CD4-positive, CD25-positive, alpha-beta regulatory T cell (primary cell): Measurements from ENCODE around the gene KLHL15. TPM values are rescaled to one million over a fixed set of nuclear protein-coding genes. Genes with fewer than 3 reads are reported as not detected.
"Not testable (repeated sequence)": the region's sequence is repeated elsewhere in the genome, so short reads cannot be mapped to it uniquely, and the experiment has no call there.

Source experiments
- ATAC-seq, 2 donors: fragments of 150-1000 bp; cut with Tn5 transposase; one replicate each; pipeline ENCODE4 v1.10.0; 2021; ENCODE audit warnings: low read depth in 2 of 2, moderate number of reproducible peaks in 2 of 2, moderate library complexity in 1 of 2
- DNase-seq, 3 donors: peaks; one replicate each; pipeline versions ENCODE4 v3.0.0 to v3.0.0-alpha.2; 2012 to 2022; ENCODE audit warnings: mixed read lengths in 1 of 3
- H3K27ac ChIP-seq: one replicate; pipeline ENCODE4 v1.7.0; 2013; ENCODE audit warnings: mild to moderate bottlenecking, low read length; ENCODE audit not compliant: insufficient read depth, poor library complexity, severe bottlenecking
- H3K27me3 ChIP-seq: one replicate; pipeline ENCODE4 v1.7.0; 2013; ENCODE audit warnings: low read length; ENCODE audit not compliant: control insufficient read depth, insufficient read depth
- H3K36me3 ChIP-seq: one replicate; pipeline ENCODE4 v1.7.0; 2013; ENCODE audit warnings: mild to moderate bottlenecking, low read length, moderate library complexity; ENCODE audit not compliant: control insufficient read depth, insufficient read depth
- H3K4me1 ChIP-seq: 2 replicates; pipeline ENCODE4 v1.7.0; 2013; ENCODE audit warnings: mild to moderate bottlenecking, low read length; ENCODE audit not compliant: insufficient read depth, control insufficient read depth, poor library complexity, severe bottlenecking
- H3K4me3 ChIP-seq: one replicate; pipeline ENCODE4 v1.7.0; 2013; ENCODE audit warnings: low read depth, mild to moderate bottlenecking, low read length, moderate library complexity
- H3K9me3 ChIP-seq, 2 experiments: 1 replicate in 1 of 2; 2 replicates in 1 of 2; pipeline ENCODE4 v1.7.0; 2013; ENCODE audit warnings: low read length in 2 of 2, mild to moderate bottlenecking in 1 of 2, moderate library complexity in 1 of 2; ENCODE audit not compliant: control insufficient read depth in 2 of 2
- H3K27ac Mint-ChIP-seq, 3 donors: one replicate each; pipeline ENCODE4 v1.8.0; 2020 to 2022; ENCODE audit warnings: mild to moderate bottlenecking in 3 of 3, mixed read lengths in 3 of 3, moderate library complexity in 2 of 3
- H3K27me3 Mint-ChIP-seq: one replicate; pipeline ENCODE4 v1.8.0; 2022; ENCODE audit warnings: mild to moderate bottlenecking, mixed read lengths
- H3K36me3 Mint-ChIP-seq: one replicate; pipeline ENCODE4 v1.8.0; 2020; ENCODE audit warnings: mixed read lengths
- H3K4me1 Mint-ChIP-seq, 4 donors: one replicate each; pipeline ENCODE4 v1.8.0; 2020 to 2022; ENCODE audit warnings: mixed read lengths in 4 of 4, mild to moderate bottlenecking in 1 of 4
- H3K4me3 Mint-ChIP-seq, 4 donors: one replicate each; pipeline ENCODE4 v1.8.0; 2020 to 2022; ENCODE audit warnings: mild to moderate bottlenecking in 4 of 4, mixed read lengths in 4 of 4, moderate library complexity in 3 of 4
- H3K9me3 Mint-ChIP-seq, 7 donors: one replicate each; pipeline ENCODE4 v1.8.0; 2020 to 2022; ENCODE audit warnings: mixed read lengths in 7 of 7, mild to moderate bottlenecking in 3 of 7, moderate library complexity in 2 of 7
- polyA plus RNA-seq, 4 donors: library from polyadenylated mRNA; unstranded; fragments of 300-500 nt; fragmentation: Illumina TruSeq; gene quantifications; one replicate each; pipeline ENCODE4 v1.2.3, GENCODE V29; 2021
- total RNA-seq: library from RNA; stranded (reverse); gene quantifications from one replicate; pipeline ENCODE4 v1.2.3, GENCODE V29; 2022

Gene KLHL15
- total and polyA plus RNA-seq, 5 donors from 2014 or later = 1.8 to 29.2 (median 2.0) TPM

- Mint-ChIP-seq H3K4me1 (no peaks in the 10 kb centered on the region), H3K4me3 (no peak overlapping the region), H3K36me3 (peaks cover 8% of the 10 kb centered on the region), H3K27ac (no peak overlapping the region), H3K27me3 (no peaks in the 10 kb centered on the region), H3K9me3 (peaks cover 0 to 3% (median 0%) of the 10 kb centered on the region in 7 donors)
- no peaks in the 10 kb centered on the region for H3K36me3 ChIP-seq
- no peak overlapping the region for H3K27ac ChIP-seq
- no peak overlapping the region for H3K4me3 ChIP-seq
- no peaks in the 10 kb centered on the region for H3K27me3 ChIP-seq
- no peak for DNase-seq
- ATAC-seq = no peak
- H3K9me3 ChIP-seq = no peaks in the 10 kb centered on the region
- no peaks in the 10 kb centered on the region for H3K4me1 ChIP-seq
Observed at GRCh38 chrX:23978491-23978890, 48.5 kb downstream of the KLHL15 start.

GRCh38 chrX:23965630-23966029 is 61.4 kb downstream of the KLHL15 start:
- not testable (repeated sequence) for H3K27ac Mint-ChIP-seq, H3K4me1 Mint-ChIP-seq, ATAC-seq, H3K36me3 ChIP-seq, H3K4me3 ChIP-seq, H3K4me1 ChIP-seq, H3K36me3 Mint-ChIP-seq, H3K27me3 ChIP-seq, H3K9me3 Mint-ChIP-seq, H3K4me3 Mint-ChIP-seq, DNase-seq, H3K27ac ChIP-seq, H3K27me3 Mint-ChIP-seq, H3K9me3 ChIP-seq

GRCh38 chrX:23964191-23964590 is 62.8 kb downstream of the KLHL15 start:
- peaks cover 0 to 7% (median 5%) of the 10 kb centered on the region in 4 donors for H3K4me1 Mint-ChIP-seq
- ATAC-seq = no peak
- no peaks in the 10 kb centered on the region for H3K36me3 ChIP-seq
- no peak overlapping the region for H3K4me3 ChIP-seq
- H3K9me3 Mint-ChIP-seq = no peaks in the 10 kb centered on the region
- no peaks in the 10 kb centered on the region for H3K27me3 Mint-ChIP-seq
- H3K27ac ChIP-seq = no peak overlapping the region
- no peaks in the 10 kb centered on the region for H3K27me3 ChIP-seq
- no peak for DNase-seq
- no peaks in the 10 kb centered on the region for H3K36me3 Mint-ChIP-seq
- H3K4me1 ChIP-seq = no peaks in the 10 kb centered on the region
- H3K9me3 ChIP-seq = no peaks in the 10 kb centered on the region
- H3K4me3 Mint-ChIP-seq = no peak overlapping the region
- H3K27ac Mint-ChIP-seq = no peak overlapping the region

- Mint-ChIP-seq H3K4me1 (peaks cover 4 to 15% (median 9%) of the 10 kb centered on the region in 4 donors), H3K27ac (peak overlapping the region in 2 of 3 donors; percentile 49 to 74), H3K27me3 (no peaks in the 10 kb centered on the region), H3K36me3 (no peaks in the 10 kb centered on the region), H3K9me3 (no peaks in the 10 kb centered on the region), H3K4me3 (no peak overlapping the region)
- peak in 1 of 3 donors; percentile 6 for DNase-seq
- H3K4me1 ChIP-seq = no peaks in the 10 kb centered on the region
- no peaks in the 10 kb centered on the region for H3K36me3 ChIP-seq
- H3K27ac ChIP-seq = no peak overlapping the region
- no peaks in the 10 kb centered on the region for H3K9me3 ChIP-seq
- no peaks in the 10 kb centered on the region for H3K27me3 ChIP-seq
- no peak for ATAC-seq
- H3K4me3 ChIP-seq = no peak overlapping the region
Observed at GRCh38 chrX:23959781-23960180, 67.2 kb downstream of the KLHL15 start.

- Mint-ChIP-seq H3K36me3 (no peaks in the 10 kb centered on the region), H3K27ac (peak overlapping the region in 2 of 3 donors; percentile 88 to 97), H3K4me1 (peaks cover 7 to 40% (median 23%) of the 10 kb centered on the region in 4 donors), H3K27me3 (no peaks in the 10 kb centered on the region), H3K9me3 (no peaks in the 10 kb centered on the region), H3K4me3 (peak overlapping the region in 2 of 4 donors; percentile 8)
- Histone ChIP-seq H3K9me3 (no peaks in the 10 kb centered on the region), H3K4me3 (no peak overlapping the region), H3K4me1 (peaks cover 9% of the 10 kb centered on the region), H3K36me3 (no peaks in the 10 kb centered on the region), H3K27ac (peak overlapping the region; percentile 5), H3K27me3 (no peaks in the 10 kb centered on the region)
- DNase-seq (no peak), ATAC-seq (no peak)
Observed at GRCh38 chrX:23954396-23954795, 72.6 kb downstream of the KLHL15 start.

- no peaks in the 10 kb centered on the region for H3K27me3 ChIP-seq
- H3K27ac ChIP-seq = peak overlapping the region; percentile 71
- H3K9me3 Mint-ChIP-seq = no peaks in the 10 kb centered on the region
- DNase-seq (peak in 2 of 3 donors; percentile 2 to 49), ATAC-seq (no peak)
- H3K36me3 ChIP-seq = no peaks in the 10 kb centered on the region
- H3K4me3 Mint-ChIP-seq = peak overlapping the region; percentile 83 to 97 (median 87)
- H3K27ac Mint-ChIP-seq = peak overlapping the region; percentile 88 to 97 (median 90)
- H3K9me3 ChIP-seq = no peaks in the 10 kb centered on the region
- no peaks in the 10 kb centered on the region for H3K36me3 Mint-ChIP-seq
- H3K4me1 Mint-ChIP-seq = peaks cover 5 to 39% (median 23%) of the 10 kb centered on the region in 4 donors
- H3K4me3 ChIP-seq = peak overlapping the region; percentile 85
- no peaks in the 10 kb centered on the region for H3K27me3 Mint-ChIP-seq
- H3K4me1 ChIP-seq = peaks cover 9% of the 10 kb centered on the region
Observed at GRCh38 chrX:23953908-23954269, 73.1 kb downstream of the KLHL15 start.

GRCh38 chrX:23952984-23953907 is 73.7 kb downstream of the KLHL15 start:
- H3K4me1 ChIP-seq = peaks cover 9% of the 10 kb centered on the region
- Mint-ChIP-seq H3K27me3 (no peaks in the 10 kb centered on the region), H3K36me3 (no peaks in the 10 kb centered on the region), H3K9me3 (no peaks in the 10 kb centered on the region), H3K4me1 (peaks cover 5 to 39% (median 22%) of the 10 kb centered on the region in 4 donors), H3K27ac (peak overlapping the region; percentile 88 to 97 (median 90)), H3K4me3 (peak overlapping the region; percentile 83 to 97 (median 87))
- ATAC-seq (peak; percentile 93 to 95), DNase-seq (peak; percentile 1 to 89 (median 38))
- peak overlapping the region; percentile 85 for H3K4me3 ChIP-seq
- no peaks in the 10 kb centered on the region for H3K9me3 ChIP-seq
- no peaks in the 10 kb centered on the region for H3K36me3 ChIP-seq
- peak overlapping the region; percentile 71 for H3K27ac ChIP-seq
- no peaks in the 10 kb centered on the region for H3K27me3 ChIP-seq
